ENCODE data around the gene ZDHHC8.
A peak's percentile ranks its signal among the peaks of the same experiment; 100 is the strongest.

ZDHHC8 gene

GRCh38 chr22:20096574-20097420 lies 34.8 kb upstream of the ZDHHC8 start:
- no peak for FAIRE-seq
- no peak for DNase-seq (ENCODE audit: low spot score)

GRCh38 chr22:20099099-20099711 lies 32.4 kb upstream of the ZDHHC8 start:
- DNase-seq (ENCODE audit: low spot score) = no peak
- no peak for FAIRE-seq

- FAIRE-seq (no peak), DNase-seq (ENCODE audit: low spot score) (no peak)
These were observed 30.0 kb upstream of the ZDHHC8 start for GRCh38 chr22:20101638-20102037.

GRCh38 chr22:20102203-20102780 lies 29.3 kb upstream of the ZDHHC8 start:
- DNase-seq (ENCODE audit: low spot score) (no peak), FAIRE-seq (no peak)

- no peak for FAIRE-seq
- no peak for DNase-seq (ENCODE audit: low spot score)
These were observed 26.0 kb upstream of the ZDHHC8 start for GRCh38 chr22:20105456-20106204.

GRCh38 chr22:20106205-20106848 lies 25.3 kb upstream of the ZDHHC8 start:
- DNase-seq (ENCODE audit: low spot score) (no peak), FAIRE-seq (no peak)

GRCh38 chr22:20106849-20107237 lies 24.8 kb upstream of the ZDHHC8 start:
- DNase-seq (ENCODE audit: low spot score) (no peak), FAIRE-seq (no peak)

- DNase-seq (ENCODE audit: low spot score) = no peak
- FAIRE-seq = no peak
These were observed 24.1 kb upstream of the ZDHHC8 start for GRCh38 chr22:20107471-20107901.

GRCh38 chr22:20107951-20108756 lies 23.4 kb upstream of the ZDHHC8 start:
- no peak for FAIRE-seq
- DNase-seq (ENCODE audit: low spot score) = no peak

GRCh38 chr22:20108757-20109230 lies 22.8 kb upstream of the ZDHHC8 start:
- DNase-seq (ENCODE audit: low spot score) = no peak
- no peak for FAIRE-seq

GRCh38 chr22:20109411-20110358 lies 21.9 kb upstream of the ZDHHC8 start:
- no peak for DNase-seq (ENCODE audit: low spot score)
- no peak for FAIRE-seq

- no peak for FAIRE-seq
- DNase-seq (ENCODE audit: low spot score) = no peak
These were observed 21.1 kb upstream of the ZDHHC8 start for GRCh38 chr22:20110359-20110985.

- DNase-seq (ENCODE audit: low spot score) = peak; percentile 29
- FAIRE-seq = no peak
These were observed 20.4 kb upstream of the ZDHHC8 start for GRCh38 chr22:20111045-20111688.

- no peak for DNase-seq (ENCODE audit: low spot score)
- FAIRE-seq = no peak
These were observed 19.6 kb upstream of the ZDHHC8 start for GRCh38 chr22:20111689-20112622.

- FAIRE-seq (no peak), DNase-seq (ENCODE audit: low spot score) (no peak)
These were observed 18.7 kb upstream of the ZDHHC8 start for GRCh38 chr22:20112623-20113511.
